Skeletal muscle satellite cell (primary cell): ENCODE measurements around the gene RASGRP1.

Experiments
- H3K27me3 ChIP-seq: 2 replicates; pipeline ENCODE4 v1.7.0; 2013; ENCODE audit warnings: low read length; ENCODE audit not compliant: control insufficient read depth, insufficient read depth
- H3K36me3 ChIP-seq: 2 replicates; pipeline ENCODE4 v1.7.0; 2013; ENCODE audit warnings: mild to moderate bottlenecking, control low read depth, low read length; ENCODE audit not compliant: insufficient read depth
- H3K4me1 ChIP-seq: 2 replicates; pipeline ENCODE4 v1.7.0; 2013; ENCODE audit warnings: low read length; ENCODE audit not compliant: control insufficient read depth, insufficient read depth
- H3K4me2 ChIP-seq: 2 replicates; pipeline ENCODE4 v1.7.0; 2013; ENCODE audit warnings: mild to moderate bottlenecking, low read length
- H3K4me3 ChIP-seq: 2 replicates; pipeline ENCODE4 v1.7.0; 2013; ENCODE audit warnings: low read length
- H3K9ac ChIP-seq: 2 replicates; pipeline ENCODE4 v1.7.0; 2013; ENCODE audit warnings: mild to moderate bottlenecking, low read depth, low read length, moderate library complexity
- H3K9me3 ChIP-seq: replicated peaks from 2 replicates; pipeline ENCODE4 v1.7.0; 2013; ENCODE audit warnings: mild to moderate bottlenecking, control low read depth, low read length

Gene RASGRP1

GRCh38 chr15:38563723-38564519 lies 693 bp downstream of the RASGRP1 start:
- H3K4me1 ChIP-seq: no peaks in the 10 kb centered on the region
- H3K9ac ChIP-seq: no peak overlapping the region
- H3K36me3 ChIP-seq: no peaks in the 10 kb centered on the region
- H3K27me3 ChIP-seq: peaks cover 73% of the 10 kb centered on the region
- peak overlapping the region; percentile 68 for H3K4me3 ChIP-seq
- H3K9me3 ChIP-seq: no peaks in the 10 kb centered on the region
- peak overlapping the region; percentile 85 for H3K4me2 ChIP-seq

- Histone ChIP-seq H3K9me3 (no peaks in the 10 kb centered on the region), H3K4me1 (no peaks in the 10 kb centered on the region), H3K4me3 (no peak overlapping the region), H3K27me3 (peaks cover 83% of the 10 kb centered on the region), H3K36me3 (no peaks in the 10 kb centered on the region), H3K4me2 (no peak overlapping the region), H3K9ac (no peak overlapping the region)
Measured at GRCh38 chr15:38562278-38562677, 2.3 kb downstream of the RASGRP1 start.

GRCh38 chr15:38560456-38560926 lies 4.1 kb downstream of the RASGRP1 start:
- Histone ChIP-seq H3K27me3 (peaks cover 69% of the 10 kb centered on the region), H3K4me2 (no peak overlapping the region), H3K36me3 (no peaks in the 10 kb centered on the region), H3K9ac (no peak overlapping the region), H3K4me1 (no peaks in the 10 kb centered on the region), H3K4me3 (no peak overlapping the region), H3K9me3 (no peaks in the 10 kb centered on the region)

DNA sequence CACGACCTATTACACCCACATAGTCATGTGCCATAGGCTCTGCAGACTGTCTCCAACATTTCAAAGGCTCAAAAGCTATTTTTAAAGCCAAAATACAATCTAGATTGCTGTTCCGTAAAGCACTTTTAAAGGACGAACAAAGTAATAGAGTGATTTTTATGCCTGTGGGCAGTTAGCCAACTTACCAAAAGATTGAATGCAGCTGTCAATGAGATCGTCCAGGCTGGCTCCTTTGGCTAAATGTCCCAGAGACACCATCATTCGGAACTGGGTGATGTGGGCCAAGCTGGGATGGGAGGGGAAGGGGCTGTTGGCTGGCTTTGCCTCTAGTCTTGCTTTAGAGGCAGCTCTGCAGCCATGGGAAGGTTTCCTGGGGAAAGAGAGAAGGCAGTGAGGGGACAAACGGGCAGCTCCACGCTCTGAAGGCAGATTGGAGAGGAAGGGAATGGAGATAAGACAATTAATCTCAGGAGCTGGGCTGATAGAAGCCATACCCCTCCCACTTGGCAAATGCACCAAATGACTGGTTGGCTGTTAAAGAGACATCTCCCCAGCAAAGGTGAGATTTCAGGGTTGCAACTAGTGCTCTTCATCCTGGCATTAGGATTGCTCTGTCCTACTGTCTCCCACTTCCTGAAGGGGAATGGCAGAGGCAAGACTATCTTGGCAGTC lies 4.8 kb downstream of the RASGRP1 start:
- no peak overlapping the region for H3K4me2 ChIP-seq
- no peak overlapping the region for H3K4me3 ChIP-seq
- H3K36me3 ChIP-seq: no peaks in the 10 kb centered on the region
- no peaks in the 10 kb centered on the region for H3K4me1 ChIP-seq
- H3K9me3 ChIP-seq: no peaks in the 10 kb centered on the region
- H3K9ac ChIP-seq: no peak overlapping the region
- peaks cover 62% of the 10 kb centered on the region for H3K27me3 ChIP-seq

DNA sequence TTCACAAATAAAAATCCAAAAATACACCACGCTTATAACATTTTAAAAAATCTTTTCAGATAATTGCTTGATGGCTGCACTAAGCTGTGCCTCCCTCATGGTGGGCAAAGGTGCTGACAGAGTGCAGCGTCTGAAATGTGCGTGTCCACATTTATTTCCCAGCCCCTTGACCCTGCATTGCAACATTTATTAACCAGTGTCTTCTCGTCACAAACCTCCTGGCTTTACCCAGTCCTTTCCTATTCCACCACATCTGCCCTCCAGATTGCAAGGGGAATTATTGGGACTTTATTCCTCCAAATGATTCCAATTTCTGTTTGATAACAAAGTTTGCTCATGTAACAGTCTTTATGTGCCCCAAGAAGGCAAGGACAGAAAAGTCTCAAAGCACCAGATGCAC lies 5.5 kb downstream of the RASGRP1 start:
- Histone ChIP-seq H3K4me1 (no peaks in the 10 kb centered on the region), H3K4me2 (no peak overlapping the region), H3K9ac (no peak overlapping the region), H3K4me3 (no peak overlapping the region), H3K27me3 (peaks cover 64% of the 10 kb centered on the region), H3K9me3 (no peaks in the 10 kb centered on the region), H3K36me3 (no peaks in the 10 kb centered on the region)

DNA sequence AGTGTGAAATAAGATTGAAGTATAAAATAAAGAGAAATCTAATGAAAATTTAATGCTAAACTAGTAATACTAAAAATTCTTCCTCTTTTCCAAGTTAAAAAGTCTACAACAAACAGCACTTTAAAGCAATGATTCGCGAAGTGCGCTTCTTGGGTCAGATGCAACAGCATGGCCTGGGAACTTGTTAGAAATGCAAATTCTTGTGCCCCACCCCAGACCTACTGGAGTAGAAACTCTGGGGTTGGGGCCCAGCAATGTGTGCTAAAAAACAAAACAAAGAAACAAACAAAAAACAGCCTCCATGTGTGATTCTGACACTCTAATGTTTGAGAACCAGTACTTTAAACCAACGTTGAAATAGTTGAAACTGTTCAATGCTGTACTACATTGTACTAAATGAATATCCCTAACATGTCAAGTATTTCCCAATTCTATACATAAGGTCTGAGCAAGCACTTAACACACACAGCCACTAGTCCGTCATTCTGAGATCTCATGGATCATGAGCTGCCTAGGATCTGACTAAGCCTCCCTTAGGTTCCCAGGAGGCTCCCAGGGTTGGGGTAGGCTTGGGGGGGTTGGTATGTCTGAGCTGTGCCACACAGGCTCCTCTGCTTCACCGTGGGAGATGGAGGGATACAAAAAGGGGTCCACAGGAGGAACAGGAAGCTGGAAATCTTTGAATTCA lies 6.1 kb downstream of the RASGRP1 start:
- Histone ChIP-seq H3K4me2 (no peak overlapping the region), H3K4me3 (no peak overlapping the region), H3K9me3 (no peaks in the 10 kb centered on the region), H3K27me3 (peaks cover 64% of the 10 kb centered on the region), H3K9ac (no peak overlapping the region), H3K36me3 (no peaks in the 10 kb centered on the region), H3K4me1 (no peaks in the 10 kb centered on the region)

- Histone ChIP-seq H3K4me3 (no peak overlapping the region), H3K9me3 (no peaks in the 10 kb centered on the region), H3K4me1 (no peaks in the 10 kb centered on the region), H3K9ac (no peak overlapping the region), H3K36me3 (no peaks in the 10 kb centered on the region), H3K4me2 (no peak overlapping the region), H3K27me3 (peaks cover 63% of the 10 kb centered on the region)
Measured at GRCh38 chr15:38557921-38558320, 6.7 kb downstream of the RASGRP1 start.

DNA sequence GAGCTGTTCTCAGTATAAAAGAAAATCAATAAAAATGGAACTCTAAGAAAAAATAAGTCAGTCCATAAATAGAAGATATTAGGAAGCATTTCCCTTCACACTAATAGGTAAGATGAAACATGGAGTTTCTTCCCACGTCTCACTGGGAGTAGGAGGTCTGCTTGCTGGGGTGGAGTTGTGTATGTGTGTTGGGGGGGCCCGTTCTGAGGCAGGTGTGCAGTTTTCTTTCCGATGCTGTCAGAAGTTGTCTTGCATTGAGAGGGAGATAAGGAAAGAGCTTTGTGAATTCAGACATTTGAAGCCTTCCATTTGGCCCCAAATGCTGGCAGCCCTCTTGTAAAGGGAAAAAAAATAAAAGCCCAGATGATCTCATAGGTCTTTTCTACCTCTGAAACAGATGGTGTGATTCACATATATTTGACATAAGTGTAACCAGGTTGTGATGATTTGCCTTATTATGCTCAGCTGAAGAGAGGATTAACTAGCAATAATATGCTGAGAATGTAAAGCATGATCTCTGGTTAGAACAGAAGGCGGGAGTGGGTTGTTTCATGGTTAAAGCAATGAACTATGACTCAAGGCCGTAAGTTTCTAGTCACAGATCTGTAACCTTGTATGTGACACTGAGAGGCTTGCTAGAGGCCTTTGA lies 8.8 kb downstream of the RASGRP1 start:
- Histone ChIP-seq H3K4me2 (no peak overlapping the region), H3K9ac (no peak overlapping the region), H3K36me3 (no peaks in the 10 kb centered on the region), H3K9me3 (no peaks in the 10 kb centered on the region), H3K4me1 (no peaks in the 10 kb centered on the region), H3K27me3 (peaks cover 53% of the 10 kb centered on the region), H3K4me3 (no peak overlapping the region)

GRCh38 chr15:38554354-38554753 lies 10.3 kb downstream of the RASGRP1 start:
- Histone ChIP-seq H3K36me3 (no peaks in the 10 kb centered on the region), H3K4me2 (no peak overlapping the region), H3K4me3 (no peak overlapping the region), H3K4me1 (no peaks in the 10 kb centered on the region), H3K27me3 (peaks cover 38% of the 10 kb centered on the region), H3K9me3 (no peaks in the 10 kb centered on the region), H3K9ac (no peak overlapping the region)

- Histone ChIP-seq H3K4me1 (no peaks in the 10 kb centered on the region), H3K9ac (no peak overlapping the region), H3K4me2 (no peak overlapping the region), H3K4me3 (no peak overlapping the region), H3K27me3 (peaks cover 28% of the 10 kb centered on the region), H3K9me3 (no peaks in the 10 kb centered on the region), H3K36me3 (no peaks in the 10 kb centered on the region)
Measured at GRCh38 chr15:38553071-38553470, 11.5 kb downstream of the RASGRP1 start.
